ENCODE measurements around the gene MLEC. TPM values are rescaled to one million over a fixed set of nuclear protein-coding genes. Genes with fewer than 3 reads are reported as not detected.

Gene MLEC
- total and polyA plus RNA-seq, 9 of the 15 experiments (the other 6 are each of a cell fraction or from before 2014, with no cell fraction given): 18.5 to 108 (median 57.8) TPM

DNA sequence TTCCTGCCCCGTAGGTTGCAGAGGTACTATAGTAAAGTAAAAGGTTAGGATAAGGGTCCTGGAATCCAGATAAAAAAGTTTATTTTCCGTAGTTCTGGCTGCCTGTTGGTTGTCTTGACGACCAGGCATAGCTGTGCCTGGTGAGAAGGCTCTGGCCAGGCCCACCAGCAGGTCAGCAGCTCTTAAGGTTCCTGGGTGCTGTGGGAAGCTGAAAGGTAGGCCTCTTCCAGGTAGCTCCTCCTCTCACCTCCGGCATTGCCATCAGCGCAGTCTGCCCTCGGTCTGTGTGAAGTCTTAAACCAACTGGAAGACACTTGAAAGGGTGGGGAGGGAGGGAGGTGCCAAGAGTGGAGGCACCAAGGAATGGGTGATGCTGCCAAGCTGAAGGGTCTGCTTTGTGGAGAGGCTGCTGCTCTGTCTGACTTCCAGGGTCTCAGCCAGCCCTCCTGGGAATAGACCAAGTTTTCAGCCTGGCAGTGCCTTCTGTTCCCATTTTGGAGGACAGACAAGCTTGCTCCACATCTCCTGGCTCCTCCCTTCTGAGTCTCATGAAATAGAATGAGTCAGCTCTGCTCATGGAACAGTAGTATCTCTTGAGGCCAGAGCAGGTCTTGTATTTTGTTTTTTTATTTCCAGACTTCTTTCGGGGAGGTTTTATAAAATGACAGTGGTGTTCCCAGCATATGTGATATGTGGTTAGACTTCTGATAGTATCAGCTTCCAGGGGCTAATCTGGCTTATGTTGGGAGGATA is 33.5 kb downstream of the MLEC start (continued):
- no peak for TF ChIP-seq MED1 (CRISPR knock-in tag; IDR thresholded peaks at IDR 0.05; ENCODE audit: borderline replicate concordance)
- peak; percentile 62; the same call in 1 of the 2 replicates for TF ChIP-seq ZNF592 (IDR thresholded peaks at IDR 0.05)
- TF ChIP-seq ZNF146 (CRISPR knock-in tag; IDR thresholded peaks at IDR 0.05; ENCODE audit: unreplicated experiment): no peak
- no peak for TF ChIP-seq KLF10 (CRISPR knock-in tag; IDR thresholded peaks at IDR 0.05)
- TF ChIP-seq GMEB1 (CRISPR knock-in tag; IDR thresholded peaks at IDR 0.05): no peak
- TF ChIP-seq SETDB1 (IDR thresholded peaks at IDR 0.05; ENCODE audit: low read length): no peak
- no peak for TF ChIP-seq FOXJ3 (CRISPR knock-in tag; IDR thresholded peaks at IDR 0.05)
- no peak for TF ChIP-seq DEAF1 (CRISPR knock-in tag; IDR thresholded peaks at IDR 0.05)
- TF ChIP-seq IRF1 (CRISPR knock-in tag; IDR thresholded peaks at IDR 0.05; ENCODE audit: borderline replicate concordance): no peak
- TF ChIP-seq JUND (IDR thresholded peaks at IDR 0.05; ENCODE audit: borderline replicate concordance, low read depth, low read length): peak; percentile 80
- peak; percentile 69; the same call in 1 of the 3 replicates for TF ChIP-seq JUND (tag; IDR thresholded peaks at IDR 0.05; ENCODE audit: borderline replicate concordance, low read depth, low read length)
- TF ChIP-seq HNRNPK (IDR thresholded peaks at IDR 0.05; ENCODE audit: low read depth, low read length, poor library complexity, severe bottlenecking): no peak
- TF ChIP-seq, protein P1, sequence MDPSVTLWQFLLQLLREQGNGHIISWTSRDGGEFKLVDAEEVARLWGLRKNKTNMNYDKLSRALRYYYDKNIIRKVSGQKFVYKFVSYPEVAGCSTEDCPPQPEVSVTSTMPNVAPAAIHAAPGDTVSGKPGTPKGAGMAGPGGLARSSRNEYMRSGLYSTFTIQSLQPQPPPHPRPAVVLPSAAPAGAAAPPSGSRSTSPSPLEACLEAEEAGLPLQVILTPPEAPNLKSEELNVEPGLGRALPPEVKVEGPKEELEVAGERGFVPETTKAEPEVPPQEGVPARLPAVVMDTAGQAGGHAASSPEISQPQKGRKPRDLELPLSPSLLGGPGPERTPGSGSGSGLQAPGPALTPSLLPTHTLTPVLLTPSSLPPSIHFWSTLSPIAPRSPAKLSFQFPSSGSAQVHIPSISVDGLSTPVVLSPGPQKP (CRISPR knock-in tag; IDR thresholded peaks at IDR 0.05): no peak
- no peak for TF ChIP-seq DIDO1 (tag; IDR thresholded peaks at IDR 0.05; ENCODE audit: low read depth)
- no peak for TF ChIP-seq ZNF12 (CRISPR knock-in tag; IDR thresholded peaks at IDR 0.05)
- no peak; the same call in 1 of the 2 replicates for TF ChIP-seq ESRRA (IDR thresholded peaks at IDR 0.05; ENCODE audit: borderline replicate concordance, low read depth)
- TF ChIP-seq ZKSCAN3 (CRISPR knock-in tag; IDR thresholded peaks at IDR 0.05): no peak
- TF ChIP-seq GATA2 (CRISPR knock-in tag; IDR thresholded peaks at IDR 0.05): 0 out of 2 replicates have a peak, but pooled peaks have one; percentile 19
